Measurements from ENCODE around the gene H2AZ1.
"Not testable (repeated sequence)": the region's sequence is repeated elsewhere in the genome, so short reads cannot be mapped to it uniquely, and the experiment has no call there.

Gene H2AZ1

GRCh38 chr4:99949999-99950912, at the start of gene H2AZ1:
Gene H2AZ1, minus strand, starts transcription at chr4:99950275. Its CDS starts 105 bp downstream, at chr4:99950170.
- DNase-seq = peak; percentile 97 to 99

DNA sequence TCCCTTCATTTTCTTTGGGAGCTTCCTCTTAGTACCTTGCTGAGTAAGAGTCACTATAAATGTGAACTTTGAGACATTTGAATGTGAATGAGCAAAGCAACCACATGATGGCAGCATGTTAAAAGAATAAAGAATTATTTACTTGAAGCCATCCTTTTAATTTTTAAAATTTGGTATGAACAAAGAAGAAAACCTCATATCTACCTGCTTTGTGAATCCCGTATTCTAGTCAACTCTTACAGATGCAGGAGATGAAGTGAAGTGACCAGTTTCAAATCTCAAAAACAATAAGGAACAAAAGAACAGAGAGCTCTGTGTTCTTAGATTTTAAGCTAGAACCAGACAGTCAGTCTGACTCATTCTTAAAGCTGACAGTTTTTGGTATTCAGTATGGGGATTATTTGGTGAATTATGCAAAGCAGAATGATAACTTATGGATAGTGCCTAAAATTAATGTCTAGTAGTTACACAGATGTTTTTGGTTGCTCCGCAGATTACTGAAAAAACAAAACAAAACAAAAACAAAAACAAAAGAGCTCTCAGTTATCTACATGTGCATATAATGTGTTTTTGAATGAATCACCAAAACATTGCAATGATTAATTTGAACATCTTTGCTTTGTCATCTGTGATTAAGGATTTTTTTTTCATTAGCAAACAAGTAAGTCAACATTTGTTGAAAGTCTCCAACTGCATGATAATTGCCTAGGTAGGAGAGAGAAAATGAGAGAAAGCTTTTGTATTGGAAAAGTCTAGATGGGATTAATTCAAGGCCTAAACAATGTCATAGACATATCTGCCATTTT, 48.2 kb upstream of the H2AZ1 start:
- DNase-seq = no peak

DNA sequence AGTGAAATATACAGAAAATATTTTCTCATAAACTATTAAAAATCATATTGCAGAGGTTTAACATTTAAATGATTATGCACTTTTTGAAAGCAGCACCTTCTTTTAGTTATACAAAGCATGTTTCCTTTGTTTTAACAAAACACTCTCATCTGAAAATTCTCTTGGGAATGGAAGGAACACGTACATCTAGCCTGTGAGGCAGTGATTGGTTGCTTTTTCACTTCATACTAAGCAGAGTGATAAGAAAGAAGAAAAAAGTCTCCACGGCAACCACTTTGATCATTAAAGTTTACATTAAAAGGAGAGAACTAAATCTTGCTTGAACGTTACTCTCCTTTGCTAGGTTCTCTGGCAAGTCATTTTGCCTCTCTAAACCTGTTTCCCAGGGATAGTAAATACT, 41.7 kb upstream of the H2AZ1 start:
- no peak for DNase-seq

DNA sequence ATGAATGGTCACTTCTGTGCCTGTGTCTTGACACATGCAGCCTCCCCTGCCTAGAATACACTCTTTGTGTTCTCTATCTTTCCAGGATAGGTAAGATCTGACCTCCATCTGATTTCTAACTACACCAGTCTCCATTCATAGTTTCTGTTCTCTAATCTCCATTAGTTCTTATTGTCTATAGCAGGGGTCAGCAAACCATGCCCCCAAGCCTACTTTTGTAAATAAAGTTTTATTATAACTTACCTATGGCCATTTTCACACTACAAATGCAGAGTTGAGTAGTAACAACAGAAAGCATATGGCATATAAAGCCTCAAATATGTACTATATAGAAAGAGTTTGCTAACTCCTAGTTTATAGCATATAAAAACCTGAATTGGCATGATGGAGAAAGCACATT, 37.6 kb upstream of the H2AZ1 start:
- no peak for DNase-seq

GRCh38 chr4:99986792-99987191, 36.7 kb upstream of the H2AZ1 start:
- DNase-seq = no peak

GRCh38 chr4:99983289-99983943, 33.3 kb upstream of the H2AZ1 start:
- DNase-seq = no peak

DNA sequence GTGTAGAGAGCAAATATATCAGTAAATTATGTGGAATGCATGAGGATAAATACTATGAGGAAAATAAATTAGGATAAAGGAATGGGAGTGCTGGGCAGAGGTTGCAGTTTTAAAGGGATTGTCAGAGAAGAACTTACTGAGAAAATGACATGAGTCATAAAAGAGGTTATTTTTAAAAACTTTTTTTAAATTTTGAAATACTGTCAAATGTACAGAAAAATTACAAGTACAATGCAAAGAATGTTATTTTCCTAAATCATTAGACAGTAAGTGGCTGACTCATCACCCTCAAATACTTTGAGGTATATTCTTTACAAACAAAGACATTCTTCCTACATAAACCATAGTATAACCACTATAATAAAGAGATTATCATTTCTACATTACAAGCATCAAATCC, 29.8 kb upstream of the H2AZ1 start:
- no peak for DNase-seq

GRCh38 chr4:99971453-99972111, 21.5 kb upstream of the H2AZ1 start:
- no peak for DNase-seq

DNA sequence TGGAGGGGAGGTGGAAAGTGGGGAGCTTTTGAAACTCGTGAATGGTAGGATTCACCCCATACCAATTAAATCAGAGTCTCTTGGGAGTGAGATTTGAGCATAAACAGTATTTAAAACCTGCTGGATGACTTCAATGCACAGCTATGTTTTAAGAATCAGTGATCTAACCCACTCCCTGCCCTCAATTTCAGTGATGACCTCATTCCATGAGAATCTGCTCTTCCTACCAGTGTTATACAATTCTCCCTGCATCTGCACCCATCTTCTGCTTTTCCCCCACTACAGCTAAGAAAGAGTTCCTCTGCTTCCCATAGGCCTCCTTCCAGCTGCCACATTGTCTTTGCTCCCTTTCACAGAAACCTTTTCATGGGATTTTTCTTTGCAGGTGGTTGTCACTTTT, 18.3 kb upstream of the H2AZ1 start:
- DNase-seq = no peak

GRCh38 chr4:99966692-99967091, 16.6 kb upstream of the H2AZ1 start:
- DNase-seq = no peak

- DNase-seq = no peak
Measured at GRCh38 chr4:99965674-99966350, 15.7 kb upstream of the H2AZ1 start.

DNA sequence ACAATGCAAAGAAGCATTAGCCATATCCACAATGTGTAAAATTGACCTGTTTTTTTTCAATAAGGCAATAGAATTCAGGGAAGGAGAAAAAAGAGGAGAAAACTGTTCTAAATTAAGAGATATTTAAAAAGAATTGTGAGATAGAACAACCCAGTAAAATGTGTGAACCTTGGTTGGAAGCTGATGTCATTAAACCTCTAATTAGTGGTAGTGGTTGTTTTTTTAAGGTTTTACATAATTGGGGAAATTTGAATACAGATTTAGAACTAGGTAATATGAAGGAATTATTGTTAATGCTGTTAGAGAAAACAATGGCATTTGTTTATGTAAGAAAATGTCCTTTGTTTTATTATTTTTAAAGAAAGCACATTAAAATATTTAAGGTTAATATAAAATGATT, 15.1 kb upstream of the H2AZ1 start:
- no peak for DNase-seq

DNA sequence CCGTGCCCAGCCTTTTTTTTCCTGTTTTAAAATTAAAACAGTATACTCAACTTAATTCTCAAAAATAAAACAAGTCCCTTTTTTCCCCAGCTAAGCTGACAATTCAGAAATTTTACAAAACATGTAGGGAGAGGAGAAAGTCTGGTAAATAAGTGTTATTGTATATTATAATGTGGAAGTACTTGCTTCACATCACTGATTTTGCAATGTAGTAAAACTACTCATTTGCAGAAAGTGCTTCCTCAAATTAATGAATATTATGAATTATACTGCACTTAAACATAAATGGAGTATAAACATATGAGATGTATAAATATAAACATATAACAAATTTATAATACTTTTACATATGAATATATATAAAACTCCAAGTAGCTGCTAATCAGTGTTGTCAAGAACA, 11.6 kb upstream of the H2AZ1 start:
- DNase-seq = no peak

GRCh38 chr4:99960648-99961047, 10.6 kb upstream of the H2AZ1 start:
- no peak for DNase-seq

DNA sequence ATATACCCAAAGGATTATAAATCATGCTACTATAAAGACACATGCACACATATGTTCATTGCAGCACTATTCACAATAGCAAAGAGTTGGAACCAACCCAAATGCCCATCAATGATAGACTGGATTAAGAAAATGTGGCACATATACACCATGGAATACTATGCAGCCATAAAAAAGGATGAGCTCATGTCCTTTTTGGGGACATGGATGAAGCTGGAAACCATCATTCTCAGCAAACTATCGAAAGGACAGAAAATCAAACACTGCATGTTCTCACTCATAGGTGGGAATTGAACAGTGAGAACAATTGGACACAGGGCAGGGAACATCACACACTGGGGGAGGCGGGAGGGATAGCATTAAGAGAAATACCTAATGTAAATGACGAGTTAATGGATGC, 8.1 kb upstream of the H2AZ1 start:
- DNase-seq = not testable (repeated sequence)

DNA sequence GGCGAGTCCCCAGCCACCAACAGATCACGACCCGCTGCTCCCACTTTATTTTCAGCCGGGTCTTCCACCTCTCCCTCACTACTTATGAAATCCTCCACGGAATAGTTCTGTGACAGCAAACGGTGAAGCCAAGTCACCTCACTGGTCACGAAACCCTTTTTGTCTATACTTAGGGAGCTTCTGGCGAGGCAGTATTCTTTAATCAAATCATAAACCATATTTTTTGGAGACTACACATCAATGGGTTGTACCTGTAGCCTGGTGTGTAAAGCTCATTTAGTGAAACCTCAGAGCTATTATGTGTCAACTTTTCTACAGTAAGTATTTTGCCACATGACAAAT, 809 bp upstream of the H2AZ1 start:
- DNase-seq = no peak

GRCh38 chr4:99949034-99949998, 759 bp downstream of the H2AZ1 start:
- DNase-seq = peak; percentile 92 to 95

DNA sequence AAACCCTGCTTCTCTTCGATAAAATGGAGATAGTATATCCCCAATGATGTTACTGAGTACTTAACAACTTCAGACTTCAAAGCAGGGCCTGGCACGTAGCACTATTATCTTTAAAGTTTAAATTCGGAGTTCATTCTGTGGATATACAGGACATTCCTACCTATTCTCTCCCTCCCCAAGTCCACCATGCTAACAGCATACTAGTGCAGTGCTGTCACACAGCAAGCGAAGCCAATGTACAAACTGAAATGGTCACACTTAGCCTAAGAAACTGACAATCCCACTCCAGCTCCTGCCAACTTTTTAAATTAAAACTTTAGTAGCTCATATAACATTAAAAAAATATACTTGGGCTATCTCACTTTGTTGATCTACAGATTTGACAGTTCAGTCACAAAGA, 2.5 kb downstream of the H2AZ1 start:
- no peak for DNase-seq

- DNase-seq = no peak
Measured at GRCh38 chr4:99947190-99947578, 2.9 kb downstream of the H2AZ1 start.

- DNase-seq = peak; percentile 82 to 88
Measured at GRCh38 chr4:99946356-99947189, 3.5 kb downstream of the H2AZ1 start, which contains the start of gene DNAJB14. Gene DNAJB14, minus strand, starts transcription at chr4:99946618. Its CDS starts 47 bp downstream, at chr4:99946571.

Data from activated T-cell treated with anti-CD3 and anti-CD28 coated beads, Interleukin-2, amount 50 U/mL, for 48 hours (primary cell).